HepG2 (cell line): ENCODE measurements around the gene ZNF382. TPM values are rescaled to one million over a fixed set of nuclear protein-coding genes. Genes with fewer than 3 reads are reported as not detected.

Experiments
- ESRRA ChIP-seq: sonication (generic); formaldehyde crosslinking; IDR thresholded peaks from 2 replicates; pipeline ENCODE4 v1.5.1; 2020; ENCODE audit warnings: mild to moderate bottlenecking, low read depth, missing genetic modification reagents
- FUBP1 ChIP-seq: sonication (generic); formaldehyde crosslinking; IDR thresholded peaks from 2 replicates; pipeline ENCODE4 v1.5.1; 2020; ENCODE audit warnings: missing genetic modification reagents, mild to moderate bottlenecking, borderline replicate concordance
- GTF2F1 ChIP-seq: fragments of 150-350 bp; IDR thresholded peaks from 2 replicates; pipeline ENCODE4 v1.6.1; 2014; ENCODE audit warnings: low read length
- HDAC2 ChIP-seq: sonication (generic); formaldehyde crosslinking; IDR thresholded peaks from 2 replicates; pipeline ENCODE4 v1.4.0; 2020; ENCODE audit warnings: missing genetic modification reagents
- HNF4A ChIP-seq: sonication (generic); formaldehyde crosslinking; IDR thresholded peaks from 2 replicates; pipeline ENCODE4 v1.4.0; 2020; ENCODE audit warnings: missing genetic modification reagents
- HOXA3 ChIP-seq: sonication (generic); formaldehyde crosslinking; IDR thresholded peaks from 2 replicates; pipeline ENCODE4 v1.5.0; 2020; ENCODE audit warnings: missing genetic modification reagents
- ISL2 ChIP-seq: sonication (generic); formaldehyde crosslinking; IDR thresholded peaks from 2 replicates; pipeline ENCODE4 v1.5.0; 2020; ENCODE audit warnings: missing genetic modification reagents
- MAZ ChIP-seq, 2 experiments: sonication (generic) in 1 of 2; formaldehyde crosslinking in 1 of 2; IDR thresholded peaks; 2 replicates each; pipeline versions ENCODE4 v1.5.0 to v1.6.1; 2012 to 2020; ENCODE audit warnings: low read depth in 2 of 2, mild to moderate bottlenecking in 2 of 2, borderline replicate concordance in 1 of 2, improper control_type of control experiment in 1 of 2, low read length in 1 of 2, missing genetic modification reagents in 1 of 2, moderate library complexity in 1 of 2
- MYPOP ChIP-seq: sonication (generic); formaldehyde crosslinking; IDR thresholded peaks from 2 replicates; pipeline ENCODE4 v1.8.1; 2023; ENCODE audit warnings: mild to moderate bottlenecking, moderate library complexity, missing genetic modification reagents
- PRDM10 ChIP-seq: sonication (generic); formaldehyde crosslinking; IDR thresholded peaks from 2 replicates; pipeline ENCODE4 v1.4.0; 2020; ENCODE audit warnings: low read depth, missing genetic modification reagents
- RORA ChIP-seq: sonication (generic); formaldehyde crosslinking; IDR thresholded peaks from 2 replicates; pipeline ENCODE4 v1.5.0; 2020; ENCODE audit warnings: mild to moderate bottlenecking, missing genetic modification reagents, moderate library complexity
- TOE1 ChIP-seq: sonication (generic); formaldehyde crosslinking; IDR thresholded peaks from 2 replicates; pipeline ENCODE4 v1.4.0; 2020; ENCODE audit warnings: mild to moderate bottlenecking, missing genetic modification reagents
- TOPORS ChIP-seq: sonication (generic); formaldehyde crosslinking; IDR thresholded peaks from 2 replicates; pipeline ENCODE4 v1.8.0; 2023; ENCODE audit warnings: mild to moderate bottlenecking, missing genetic modification reagents
- ZBED4 ChIP-seq: sonication (generic); formaldehyde crosslinking; IDR thresholded peaks from 2 replicates; pipeline ENCODE4 v1.4.0; 2020; ENCODE audit warnings: missing genetic modification reagents, borderline replicate concordance
- ZFP82 ChIP-seq: sonication (generic); formaldehyde crosslinking; IDR thresholded peaks from 2 replicates; pipeline ENCODE4 v1.5.1; 2020; ENCODE audit warnings: mild to moderate bottlenecking, missing genetic modification reagents, borderline replicate concordance
- ZMAT3 ChIP-seq: sonication (generic); formaldehyde crosslinking; conservative IDR thresholded peaks from 2 replicates; pipeline ENCODE4 v1.7.0; 2021; ENCODE audit warnings: missing genetic modification reagents
- ZMYM4 ChIP-seq: sonication (generic); formaldehyde crosslinking; IDR thresholded peaks from 2 replicates; pipeline ENCODE4 v1.8.1; 2023; ENCODE audit warnings: mild to moderate bottlenecking, missing genetic modification reagents
- ZNF629 ChIP-seq: sonication (generic); formaldehyde crosslinking; conservative IDR thresholded peaks from 2 replicates; pipeline ENCODE4 v1.5.0; 2020; ENCODE audit warnings: missing genetic modification reagents
- ZNF720 ChIP-seq: sonication (generic); formaldehyde crosslinking; IDR thresholded peaks from 2 replicates; pipeline ENCODE4 v1.4.0; 2020; ENCODE audit warnings: missing genetic modification reagents
- ZNF891 ChIP-seq: sonication (generic); formaldehyde crosslinking; IDR thresholded peaks from 2 replicates; pipeline ENCODE4 v1.5.0; 2020; ENCODE audit warnings: mild to moderate bottlenecking, missing genetic modification reagents
- ZSCAN9 ChIP-seq: IDR thresholded peaks from 2 replicates; pipeline ENCODE4 v1.6.1; 2016; ENCODE audit warnings: borderline replicate concordance
- polyA plus RNA-seq, 8 experiments: library from polyadenylated mRNA; depleted of rRNA in 3 of 8; stranded (reverse) in 7 of 8; unstranded in 1 of 8; fragments of >200 nt; fragmentation: Illumina TruSeq in 4 of 8; extraction: Trizol in 4 of 8; gene quantifications; 2 replicates each; pipeline versions ENCODE4 v1.2.1 to v1.2.3, GENCODE V29; 2011 to 2016; ENCODE audit warnings: low read depth in 4 of 8, missing spikeins in 1 of 8, mixed read lengths in 1 of 8; ENCODE audit not compliant: insufficient read depth in 1 of 8
- total RNA-seq, 5 experiments: library from RNA; depleted of rRNA; stranded (reverse); fragments of >200 nt; fragmentation: Illumina TruSeq; extraction: Trizol; gene quantifications; 2 replicates each; pipeline ENCODE4 v1.2.3, GENCODE V29; 2016; ENCODE audit warnings: low read depth in 1 of 5

Gene ZNF382
- total and polyA plus RNA-seq, 2 of the 13 experiments (the other 11 are each of a cell fraction or from before 2014, with no cell fraction given), result 2.3 to 6.8 TPM

GRCh38 chr19:36604656-36605100 is 435 bp upstream of the ZNF382 start (continued):
- no peak for TF ChIP-seq PRDM10 (CRISPR knock-in tag)
- TF ChIP-seq ESRRA (CRISPR knock-in tag), result no peak
- 0 out of 2 replicates have a peak, but pooled peaks have one; percentile 47 for TF ChIP-seq MAZ (IDR thresholded peaks at IDR 0.05; ENCODE audit: borderline replicate concordance, low read depth, low read length)
- TF ChIP-seq MAZ (CRISPR knock-in tag; IDR thresholded peaks at IDR 0.05; ENCODE audit: low read depth), result no peak
- no peak for TF ChIP-seq TOPORS (CRISPR knock-in tag)
- no peak for TF ChIP-seq RORA (CRISPR knock-in tag)
- peak; percentile 48 for TF ChIP-seq HDAC2 (CRISPR knock-in tag)
- peak; percentile 51; the same call in 1 of the 2 replicates for TF ChIP-seq ZBED4 (CRISPR knock-in tag)
- no peak for TF ChIP-seq ZNF720
- no peak for TF ChIP-seq HNF4A (CRISPR knock-in tag)
- no peak for TF ChIP-seq TOE1 (CRISPR knock-in tag)
- no peak for TF ChIP-seq MYPOP
- no peak for TF ChIP-seq ZNF891 (CRISPR knock-in tag)
- no peak; the same call in 1 of the 2 replicates for TF ChIP-seq ZMYM4
- no peak for TF ChIP-seq ZSCAN9
- peak; percentile 40; the same call in 1 of the 2 replicates for TF ChIP-seq ZFP82 (CRISPR knock-in tag)
- TF ChIP-seq ZNF629 (CRISPR knock-in tag), result no peak
- TF ChIP-seq ZMAT3 (CRISPR knock-in tag), result no peak
- TF ChIP-seq ISL2 (CRISPR knock-in tag), result no peak
- no peak for TF ChIP-seq FUBP1 (CRISPR knock-in tag)
- TF ChIP-seq GTF2F1, result no peak
- no peak; the same call in 1 of the 2 replicates for TF ChIP-seq HOXA3 (CRISPR knock-in tag)
